ENCODE data around the gene HOXD3. TPM values are rescaled to one million over a fixed set of nuclear protein-coding genes. Genes with fewer than 3 reads are reported as not detected.

HOXD3 gene
- total and polyA plus RNA-seq, 10 donors = 1.2 to 15.3 (median 7.7) TPM

DNA sequence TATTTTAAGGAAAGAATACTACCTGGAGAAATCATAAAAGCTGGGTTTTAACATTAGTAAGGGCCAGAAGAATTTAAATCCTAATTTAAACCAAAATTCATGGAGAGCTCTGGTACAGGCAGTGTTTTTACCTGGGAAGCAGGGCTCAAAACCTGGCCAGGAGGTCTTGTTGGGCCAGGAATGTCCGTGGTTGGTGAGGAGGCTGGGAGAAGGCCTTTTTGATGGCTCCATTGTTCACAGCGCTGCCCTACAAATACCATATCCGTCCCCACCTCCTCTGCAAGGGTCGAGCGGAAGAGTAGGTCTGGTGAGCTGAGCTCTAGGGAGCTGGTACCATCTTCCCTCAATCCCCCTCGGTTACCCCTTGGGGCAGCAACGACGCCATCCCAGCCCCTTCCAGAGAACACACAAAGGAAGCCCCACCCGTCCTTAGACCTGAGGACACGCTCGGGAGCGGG is 20.5 kb downstream of the HOXD3 start:
- 4 to 7% (median 5%) methylated on average over 10 to 12 of the region's 12 CpGs for WGBS, 5 donors
- Histone ChIP-seq H3K4me1 (peaks cover 5 to 26% (median 16%) of the 10 kb centered on the region in 6 donors), H3K4me3 (peak overlapping the region in 7 of 8 donors; percentile 18 to 63 (median 37)), H3K36me3 (no peaks in the 10 kb centered on the region), H3K27ac (peak overlapping the region in 6 of 8 donors; percentile 36 to 69 (median 64)), H3K9me3 (no peaks in the 10 kb centered on the region), H3K27me3 (replicated peaks in 1 of 7) (peaks cover 0 to 98% (median 51%) of the 10 kb centered on the region in 7 donors)
- TF ChIP-seq POLR2A (IDR thresholded peaks at IDR 0.05) (no peak), POLR2AphosphoS5 (IDR thresholded peaks at IDR 0.05) (no peak)
- TF ChIP-seq, protein P1, sequence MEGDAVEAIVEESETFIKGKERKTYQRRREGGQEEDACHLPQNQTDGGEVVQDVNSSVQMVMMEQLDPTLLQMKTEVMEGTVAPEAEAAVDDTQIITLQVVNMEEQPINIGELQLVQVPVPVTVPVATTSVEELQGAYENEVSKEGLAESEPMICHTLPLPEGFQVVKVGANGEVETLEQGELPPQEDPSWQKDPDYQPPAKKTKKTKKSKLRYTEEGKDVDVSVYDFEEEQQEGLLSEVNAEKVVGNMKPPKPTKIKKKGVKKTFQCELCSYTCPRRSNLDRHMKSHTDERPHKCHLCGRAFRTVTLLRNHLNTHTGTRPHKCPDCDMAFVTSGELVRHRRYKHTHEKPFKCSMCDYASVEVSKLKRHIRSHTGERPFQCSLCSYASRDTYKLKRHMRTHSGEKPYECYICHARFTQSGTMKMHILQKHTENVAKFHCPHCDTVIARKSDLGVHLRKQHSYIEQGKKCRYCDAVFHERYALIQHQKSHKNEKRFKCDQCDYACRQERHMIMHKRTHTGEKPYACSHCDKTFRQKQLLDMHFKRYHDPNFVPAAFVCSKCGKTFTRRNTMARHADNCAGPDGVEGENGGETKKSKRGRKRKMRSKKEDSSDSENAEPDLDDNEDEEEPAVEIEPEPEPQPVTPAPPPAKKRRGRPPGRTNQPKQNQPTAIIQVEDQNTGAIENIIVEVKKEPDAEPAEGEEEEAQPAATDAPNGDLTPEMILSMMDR (IDR thresholded peaks at IDR 0.05 in 8 of 11, conservative IDR thresholded peaks at IDR 0.05 in 3 of 11) = no peak
- no peak for DNase-seq
- intact Hi-C loops (cut with DNase I; ENCODE audit: low total_unique reads) = no loop called here

DNA sequence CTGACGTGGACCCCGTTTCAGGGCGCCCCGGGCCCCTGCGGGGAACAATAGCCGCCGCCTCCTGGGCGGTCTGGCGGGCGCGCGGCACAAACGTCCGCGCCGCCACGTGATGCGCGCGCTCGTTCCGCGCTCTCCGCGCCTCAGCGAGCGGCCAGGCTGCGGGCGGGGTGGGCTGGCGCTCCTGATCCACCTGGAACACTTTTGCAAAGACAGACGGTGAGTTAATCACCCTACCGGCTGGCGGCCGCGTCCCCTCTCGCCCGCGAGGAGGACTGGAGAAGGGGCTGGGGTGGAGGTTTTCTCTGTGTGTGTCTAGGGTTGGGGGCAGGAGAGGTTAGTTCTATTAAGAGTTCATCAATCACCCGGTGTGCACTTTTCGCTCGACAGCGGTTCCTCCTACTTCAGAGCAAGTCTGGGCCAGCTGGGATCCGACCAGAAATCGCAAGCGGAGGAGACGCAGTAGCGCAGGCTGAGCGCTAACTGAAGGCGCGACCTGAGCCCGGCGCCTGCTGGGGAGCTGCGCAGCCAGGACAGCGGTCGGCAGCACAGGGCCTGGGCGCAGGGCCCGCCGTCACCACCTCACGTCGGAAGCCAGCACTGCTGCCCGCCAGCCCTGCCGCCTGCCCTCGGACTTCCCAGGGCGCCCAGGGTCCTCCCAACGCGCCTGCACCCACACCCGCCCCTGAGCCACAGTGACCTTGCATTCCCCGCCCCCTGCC is 21.1 kb downstream of the HOXD3 start:
- TF ChIP-seq, protein P1 (IDR thresholded peaks at IDR 0.05 in 8 of 11, conservative IDR thresholded peaks at IDR 0.05 in 3 of 11) = no peak
- no peak for TF ChIP-seq POLR2A (IDR thresholded peaks at IDR 0.05)
- TF ChIP-seq POLR2AphosphoS5 (IDR thresholded peaks at IDR 0.05) = peak in 2 of 3 donors; percentile 52 to 67
- 1 to 7% (median 1%) methylated on average over 34 to 68 of the region's 68 CpGs for WGBS, 5 donors
- no peak for DNase-seq
- intact Hi-C loops (cut with DNase I; ENCODE audit: low total_unique reads) = no loop called here
- peaks cover 5 to 26% (median 16%) of the 10 kb centered on the region in 6 donors for H3K4me1 ChIP-seq
- H3K27ac ChIP-seq = peak overlapping the region in 7 of 8 donors; percentile 36 to 69 (median 62)
- H3K4me3 ChIP-seq = peak overlapping the region; percentile 9 to 63 (median 36)
- peaks cover 0 to 98% (median 45%) of the 10 kb centered on the region in 7 donors for H3K27me3 ChIP-seq (replicated peaks in 1 of 7)
- no peaks in the 10 kb centered on the region for H3K36me3 ChIP-seq
- no peaks in the 10 kb centered on the region for H3K9me3 ChIP-seq

DNA sequence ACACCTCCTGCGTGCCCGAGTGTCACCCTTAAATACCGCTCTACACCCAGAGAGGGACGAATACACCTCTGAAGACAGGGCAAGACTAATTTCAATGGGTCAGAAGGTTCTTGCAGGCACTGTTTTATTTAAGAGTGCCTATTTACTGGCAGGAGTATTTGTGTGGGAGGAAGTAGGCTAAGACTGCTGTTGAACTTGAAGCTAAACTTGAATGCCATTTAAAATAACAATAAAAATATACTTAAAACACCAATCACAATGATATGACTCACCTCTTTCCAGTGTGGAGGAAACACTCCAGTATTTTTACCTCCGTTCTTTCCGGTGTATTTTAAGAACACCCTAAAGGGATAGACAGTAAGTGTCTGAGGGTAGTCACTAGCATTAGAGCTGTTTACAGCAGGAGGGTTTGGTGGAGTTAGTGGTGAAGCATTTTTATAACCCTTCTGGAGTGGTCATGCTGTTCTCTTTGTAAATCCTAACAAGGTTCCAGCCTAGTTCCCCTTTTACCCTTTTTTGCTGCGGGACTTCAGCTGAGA is 21.7 kb downstream of the HOXD3 start:
- 6 to 12% (median 8%) methylated on average over 7 of the region's 7 CpGs for WGBS, 5 donors
- H3K27me3 ChIP-seq (replicated peaks in 1 of 7) = peaks cover 0 to 98% (median 40%) of the 10 kb centered on the region in 7 donors
- TF ChIP-seq POLR2A (IDR thresholded peaks at IDR 0.05) (no peak), POLR2AphosphoS5 (IDR thresholded peaks at IDR 0.05) (no peak)
- TF ChIP-seq, protein P1 (IDR thresholded peaks at IDR 0.05 in 8 of 11, conservative IDR thresholded peaks at IDR 0.05 in 3 of 11) = no peak
- H3K27ac ChIP-seq = peak overlapping the region in 7 of 8 donors; percentile 36 to 69 (median 62)
- peaks cover 5 to 26% (median 16%) of the 10 kb centered on the region in 6 donors for H3K4me1 ChIP-seq
- no peak for DNase-seq
- H3K4me3 ChIP-seq = peak overlapping the region in 6 of 8 donors; percentile 18 to 63 (median 36)
- H3K36me3 ChIP-seq = no peaks in the 10 kb centered on the region
- intact Hi-C loops (cut with DNase I; ENCODE audit: low total_unique reads) = no loop called here
- H3K9me3 ChIP-seq = no peaks in the 10 kb centered on the region

DNA sequence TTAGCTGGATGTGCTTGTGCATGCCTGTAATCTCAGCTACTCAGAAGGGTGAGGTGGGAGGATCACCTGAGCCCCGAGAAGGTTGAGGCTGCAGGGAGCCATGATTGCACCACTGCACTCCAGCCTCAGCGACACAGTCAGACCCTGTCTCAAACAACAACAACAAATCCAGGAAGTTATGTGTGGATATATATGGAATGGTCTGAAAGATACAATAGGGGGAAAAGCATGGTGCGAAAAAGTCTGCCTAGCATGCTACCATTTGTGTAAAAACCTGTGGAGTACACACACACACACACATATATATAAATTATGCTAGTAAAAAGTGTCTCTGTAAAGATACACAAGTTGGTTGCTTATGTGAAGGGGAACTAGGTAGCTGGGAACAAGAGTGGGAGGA is 24.4 kb downstream of the HOXD3 start:
- no peak overlapping the region for H3K27ac ChIP-seq
- no peaks in the 10 kb centered on the region for H3K9me3 ChIP-seq
- peaks cover 5 to 17% (median 10%) of the 10 kb centered on the region in 6 donors for H3K4me1 ChIP-seq
- DNase-seq = no peak
- WGBS, 5 donors = 46 to 75% (median 61%) methylated on average over 3 of the region's 3 CpGs
- TF ChIP-seq POLR2AphosphoS5 (IDR thresholded peaks at IDR 0.05) (no peak), POLR2A (IDR thresholded peaks at IDR 0.05) (no peak)
- TF ChIP-seq, protein P1 (IDR thresholded peaks at IDR 0.05 in 8 of 11, conservative IDR thresholded peaks at IDR 0.05 in 3 of 11) = no peak
- H3K36me3 ChIP-seq = no peaks in the 10 kb centered on the region
- H3K27me3 ChIP-seq (replicated peaks in 1 of 7) = peaks cover 0 to 98% (median 26%) of the 10 kb centered on the region in 7 donors
- H3K4me3 ChIP-seq = no peak overlapping the region
- intact Hi-C loops (cut with DNase I; ENCODE audit: low total_unique reads) = no loop called here

Data from spleen (tissue), 11 donors.